ENCODE measurements around the gene CDHR2. TPM values are rescaled to one million over a fixed set of nuclear protein-coding genes. Genes with fewer than 3 reads are reported as not detected.

The CDHR2 gene
- total and polyA plus RNA-seq, 2 of the 13 experiments (the other 11 are each of a cell fraction or from before 2014, with no cell fraction given): 17.9 to 20.9 TPM

DNA sequence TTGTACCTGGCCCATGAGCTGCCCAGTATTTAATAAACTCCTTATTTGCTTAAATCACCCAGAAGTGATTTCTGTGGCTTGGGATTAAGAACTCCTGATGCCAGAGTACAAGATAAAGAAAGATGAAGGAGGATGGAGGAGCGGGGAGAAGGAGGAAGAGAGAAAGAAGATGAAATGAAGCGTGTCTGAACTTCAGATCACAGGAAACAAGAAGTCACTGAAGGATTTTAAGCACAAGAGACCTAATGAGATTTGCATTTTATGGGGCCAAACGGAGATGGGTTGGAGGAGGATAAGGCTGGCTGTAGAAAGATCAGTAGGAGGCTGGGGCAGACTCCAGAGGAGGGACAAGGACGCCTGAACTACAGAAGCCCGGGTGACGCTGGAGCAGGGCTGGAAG, 84.5 kb downstream of the CDHR2 start (continued):
- TF ChIP-seq, protein P1, sequence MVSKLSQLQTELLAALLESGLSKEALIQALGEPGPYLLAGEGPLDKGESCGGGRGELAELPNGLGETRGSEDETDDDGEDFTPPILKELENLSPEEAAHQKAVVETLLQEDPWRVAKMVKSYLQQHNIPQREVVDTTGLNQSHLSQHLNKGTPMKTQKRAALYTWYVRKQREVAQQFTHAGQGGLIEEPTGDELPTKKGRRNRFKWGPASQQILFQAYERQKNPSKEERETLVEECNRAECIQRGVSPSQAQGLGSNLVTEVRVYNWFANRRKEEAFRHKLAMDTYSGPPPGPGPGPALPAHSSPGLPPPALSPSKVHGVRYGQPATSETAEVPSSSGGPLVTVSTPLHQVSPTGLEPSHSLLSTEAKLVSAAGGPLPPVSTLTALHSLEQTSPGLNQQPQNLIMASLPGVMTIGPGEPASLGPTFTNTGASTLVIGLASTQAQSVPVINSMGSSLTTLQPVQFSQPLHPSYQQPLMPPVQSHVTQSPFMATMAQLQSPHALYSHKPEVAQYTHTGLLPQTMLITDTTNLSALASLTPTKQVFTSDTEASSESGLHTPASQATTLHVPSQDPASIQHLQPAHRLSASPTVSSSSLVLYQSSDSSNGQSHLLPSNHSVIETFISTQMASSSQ (IDR thresholded peaks at IDR 0.05; ENCODE audit: low read depth): no peak
- TF ChIP-seq, protein P1 (CRISPR knock-in tag; IDR thresholded peaks at IDR 0.05; ENCODE audit: borderline replicate concordance): no peak
- TF ChIP-seq, protein P2, sequence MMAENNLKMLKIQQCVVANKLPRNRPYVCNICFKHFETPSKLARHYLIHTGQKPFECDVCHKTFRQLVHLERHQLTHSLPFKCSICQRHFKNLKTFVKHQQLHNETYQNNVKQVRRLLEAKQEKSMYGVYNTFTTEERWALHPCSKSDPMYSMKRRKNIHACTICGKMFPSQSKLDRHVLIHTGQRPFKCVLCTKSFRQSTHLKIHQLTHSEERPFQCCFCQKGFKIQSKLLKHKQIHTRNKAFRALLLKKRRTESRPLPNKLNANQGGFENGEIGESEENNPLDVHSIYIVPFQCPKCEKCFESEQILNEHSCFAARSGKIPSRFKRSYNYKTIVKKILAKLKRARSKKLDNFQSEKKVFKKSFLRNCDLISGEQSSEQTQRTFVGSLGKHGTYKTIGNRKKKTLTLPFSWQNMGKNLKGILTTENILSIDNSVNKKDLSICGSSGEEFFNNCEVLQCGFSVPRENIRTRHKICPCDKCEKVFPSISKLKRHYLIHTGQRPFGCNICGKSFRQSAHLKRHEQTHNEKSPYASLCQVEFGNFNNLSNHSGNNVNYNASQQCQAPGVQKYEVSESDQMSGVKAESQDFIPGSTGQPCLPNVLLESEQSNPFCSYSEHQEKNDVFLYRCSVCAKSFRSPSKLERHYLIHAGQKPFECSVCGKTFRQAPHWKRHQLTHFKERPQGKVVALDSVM (CRISPR knock-in tag; IDR thresholded peaks at IDR 0.05): no peak
- TF ChIP-seq ATF1 (CRISPR knock-in tag; IDR thresholded peaks at IDR 0.05) (no peak), SP140L (CRISPR knock-in tag; IDR thresholded peaks at IDR 0.05; ENCODE audit: borderline replicate concordance) (no peak), NONO (IDR thresholded peaks at IDR 0.05) (no peak), NONO (CRISPR knock-in tag; conservative IDR thresholded peaks at IDR 0.05) (no peak), ZNF891 (CRISPR knock-in tag; IDR thresholded peaks at IDR 0.05) (no peak)
- TF ChIP-seq, protein P3, sequence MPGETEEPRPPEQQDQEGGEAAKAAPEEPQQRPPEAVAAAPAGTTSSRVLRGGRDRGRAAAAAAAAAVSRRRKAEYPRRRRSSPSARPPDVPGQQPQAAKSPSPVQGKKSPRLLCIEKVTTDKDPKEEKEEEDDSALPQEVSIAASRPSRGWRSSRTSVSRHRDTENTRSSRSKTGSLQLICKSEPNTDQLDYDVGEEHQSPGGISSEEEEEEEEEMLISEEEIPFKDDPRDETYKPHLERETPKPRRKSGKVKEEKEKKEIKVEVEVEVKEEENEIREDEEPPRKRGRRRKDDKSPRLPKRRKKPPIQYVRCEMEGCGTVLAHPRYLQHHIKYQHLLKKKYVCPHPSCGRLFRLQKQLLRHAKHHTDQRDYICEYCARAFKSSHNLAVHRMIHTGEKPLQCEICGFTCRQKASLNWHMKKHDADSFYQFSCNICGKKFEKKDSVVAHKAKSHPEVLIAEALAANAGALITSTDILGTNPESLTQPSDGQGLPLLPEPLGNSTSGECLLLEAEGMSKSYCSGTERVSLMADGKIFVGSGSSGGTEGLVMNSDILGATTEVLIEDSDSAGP (CRISPR knock-in tag; IDR thresholded peaks at IDR 0.05; ENCODE audit: borderline replicate concordance): no peak
- TF ChIP-seq, protein P4, sequence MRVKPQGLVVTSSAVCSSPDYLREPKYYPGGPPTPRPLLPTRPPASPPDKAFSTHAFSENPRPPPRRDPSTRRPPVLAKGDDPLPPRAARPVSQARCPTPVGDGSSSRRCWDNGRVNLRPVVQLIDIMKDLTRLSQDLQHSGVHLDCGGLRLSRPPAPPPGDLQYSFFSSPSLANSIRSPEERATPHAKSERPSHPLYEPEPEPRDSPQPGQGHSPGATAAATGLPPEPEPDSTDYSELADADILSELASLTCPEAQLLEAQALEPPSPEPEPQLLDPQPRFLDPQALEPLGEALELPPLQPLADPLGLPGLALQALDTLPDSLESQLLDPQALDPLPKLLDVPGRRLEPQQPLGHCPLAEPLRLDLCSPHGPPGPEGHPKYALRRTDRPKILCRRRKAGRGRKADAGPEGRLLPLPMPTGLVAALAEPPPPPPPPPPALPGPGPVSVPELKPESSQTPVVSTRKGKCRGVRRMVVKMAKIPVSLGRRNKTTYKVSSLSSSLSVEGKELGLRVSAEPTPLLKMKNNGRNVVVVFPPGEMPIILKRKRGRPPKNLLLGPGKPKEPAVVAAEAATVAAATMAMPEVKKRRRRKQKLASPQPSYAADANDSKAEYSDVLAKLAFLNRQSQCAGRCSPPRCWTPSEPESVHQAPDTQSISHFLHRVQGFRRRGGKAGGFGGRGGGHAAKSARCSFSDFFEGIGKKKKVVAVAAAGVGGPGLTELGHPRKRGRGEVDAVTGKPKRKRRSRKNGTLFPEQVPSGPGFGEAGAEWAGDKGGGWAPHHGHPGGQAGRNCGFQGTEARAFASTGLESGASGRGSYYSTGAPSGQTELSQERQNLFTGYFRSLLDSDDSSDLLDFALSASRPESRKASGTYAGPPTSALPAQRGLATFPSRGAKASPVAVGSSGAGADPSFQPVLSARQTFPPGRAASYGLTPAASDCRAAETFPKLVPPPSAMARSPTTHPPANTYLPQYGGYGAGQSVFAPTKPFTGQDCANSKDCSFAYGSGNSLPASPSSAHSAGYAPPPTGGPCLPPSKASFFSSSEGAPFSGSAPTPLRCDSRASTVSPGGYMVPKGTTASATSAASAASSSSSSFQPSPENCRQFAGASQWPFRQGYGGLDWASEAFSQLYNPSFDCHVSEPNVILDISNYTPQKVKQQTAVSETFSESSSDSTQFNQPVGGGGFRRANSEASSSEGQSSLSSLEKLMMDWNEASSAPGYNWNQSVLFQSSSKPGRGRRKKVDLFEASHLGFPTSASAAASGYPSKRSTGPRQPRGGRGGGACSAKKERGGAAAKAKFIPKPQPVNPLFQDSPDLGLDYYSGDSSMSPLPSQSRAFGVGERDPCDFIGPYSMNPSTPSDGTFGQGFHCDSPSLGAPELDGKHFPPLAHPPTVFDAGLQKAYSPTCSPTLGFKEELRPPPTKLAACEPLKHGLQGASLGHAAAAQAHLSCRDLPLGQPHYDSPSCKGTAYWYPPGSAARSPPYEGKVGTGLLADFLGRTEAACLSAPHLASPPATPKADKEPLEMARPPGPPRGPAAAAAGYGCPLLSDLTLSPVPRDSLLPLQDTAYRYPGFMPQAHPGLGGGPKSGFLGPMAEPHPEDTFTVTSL (CRISPR knock-in tag; IDR thresholded peaks at IDR 0.05; ENCODE audit: borderline replicate concordance): no peak

Data from HepG2 (cell line).